Tibial nerve (tissue), 4 donors: Measurements from ENCODE around the gene KCNMA1. TPM values are rescaled to one million over a fixed set of nuclear protein-coding genes. Genes with fewer than 3 reads are reported as not detected.

Experiments used
- DNase-seq, 2 donors: peaks; one replicate each; pipeline ENCODE4 v3.0.0-alpha.2; 2019; ENCODE audit warnings: low spot score in 2 of 2
- H3K27ac ChIP-seq, 4 donors: fragments of 200-600 bp; sonication (generic) in 3 of 4; one replicate each; pipeline ENCODE4 v1.5.1; 2017 to 2019; ENCODE audit warnings: mild to moderate bottlenecking in 1 of 4
- H3K27me3 ChIP-seq, 2 donors: fragments of 200-600 bp; sonication (generic) in 1 of 2; one replicate each; pipeline versions ENCODE4 v1.5.1 to v1.6.0; 2017 to 2019
- H3K36me3 ChIP-seq, 3 donors: fragments of 200-600 bp; sonication (generic); one replicate each; pipeline ENCODE4 v1.5.1; 2018 to 2019
- H3K4me1 ChIP-seq, 4 donors: fragments of 200-600 bp; sonication (generic) in 3 of 4; one replicate each; pipeline ENCODE4 v1.5.1; 2017 to 2019
- H3K4me3 ChIP-seq, 4 donors: fragments of 200-600 bp; sonication (generic) in 3 of 4; one replicate each; pipeline ENCODE4 v1.5.1; 2017 to 2019; ENCODE audit warnings: mild to moderate bottlenecking in 1 of 4, moderate library complexity in 1 of 4
- H3K9me3 ChIP-seq, 4 donors: fragments of 200-600 bp; sonication (generic) in 3 of 4; one replicate each; pipeline ENCODE4 v1.5.1; 2017 to 2019
- EP300 ChIP-seq, 2 donors: sonication (generic); formaldehyde crosslinking; IDR thresholded peaks; one replicate each; pipeline ENCODE4 v1.6.1; 2017; ENCODE audit warnings: antibody characterized with exemption in 2 of 2, mild to moderate bottlenecking in 1 of 2
- POLR2A ChIP-seq, 2 donors: fragments of 450-650 bp; IDR thresholded peaks; one replicate each; pipeline ENCODE4 v1.6.1; 2017; ENCODE audit warnings: antibody characterized with exemption in 2 of 2, mild to moderate bottlenecking in 2 of 2, moderate library complexity in 2 of 2
- WGBS, 2 donors: methylation state at CpG; one replicate each; pipeline ENCODE4 v1.1.5; 2018; 5-methylcytosine and 5-hydroxymethylcytosine counted together
- total RNA-seq, 4 donors: library from RNA; depleted of rRNA; stranded (reverse); fragments of >200 nt; gene quantifications; one replicate each; pipeline ENCODE4 v1.1.0, GENCODE V29; 2016
- TF ChIP-seq, protein P1 (sequence below), 5 experiments: fragments of 200-600 bp in 3 of 5; fragments of 450-650 bp in 2 of 5; sonication (generic) in 3 of 5; IDR thresholded peaks; one replicate each; pipeline ENCODE4 v1.5.1; 2016 to 2019; ENCODE audit warnings: antibody characterized with exemption in 5 of 5, mild to moderate bottlenecking in 3 of 5, moderate library complexity in 2 of 5

Gene KCNMA1
- total RNA-seq, 4 donors from 2014 or later = 10.2 to 19.9 (median 13.7) TPM

GRCh38 chr10:77231884-77232610, 405.6 kb downstream of the KCNMA1 start:
- H3K9me3 ChIP-seq = no peaks in the 10 kb centered on the region
- H3K4me1 ChIP-seq = no peaks in the 10 kb centered on the region
- 67 to 87% methylated on average over 3 of the region's 3 CpGs for WGBS, 2 donors
- no peak for DNase-seq
- no peak overlapping the region for H3K4me3 ChIP-seq
- H3K27me3 ChIP-seq = no peaks in the 10 kb centered on the region
- no peak overlapping the region for H3K27ac ChIP-seq
- H3K36me3 ChIP-seq = no peaks in the 10 kb centered on the region
- TF ChIP-seq POLR2A (IDR thresholded peaks at IDR 0.05) (no peak), EP300 (IDR thresholded peaks at IDR 0.05) (no peak)
- TF ChIP-seq, protein P1, sequence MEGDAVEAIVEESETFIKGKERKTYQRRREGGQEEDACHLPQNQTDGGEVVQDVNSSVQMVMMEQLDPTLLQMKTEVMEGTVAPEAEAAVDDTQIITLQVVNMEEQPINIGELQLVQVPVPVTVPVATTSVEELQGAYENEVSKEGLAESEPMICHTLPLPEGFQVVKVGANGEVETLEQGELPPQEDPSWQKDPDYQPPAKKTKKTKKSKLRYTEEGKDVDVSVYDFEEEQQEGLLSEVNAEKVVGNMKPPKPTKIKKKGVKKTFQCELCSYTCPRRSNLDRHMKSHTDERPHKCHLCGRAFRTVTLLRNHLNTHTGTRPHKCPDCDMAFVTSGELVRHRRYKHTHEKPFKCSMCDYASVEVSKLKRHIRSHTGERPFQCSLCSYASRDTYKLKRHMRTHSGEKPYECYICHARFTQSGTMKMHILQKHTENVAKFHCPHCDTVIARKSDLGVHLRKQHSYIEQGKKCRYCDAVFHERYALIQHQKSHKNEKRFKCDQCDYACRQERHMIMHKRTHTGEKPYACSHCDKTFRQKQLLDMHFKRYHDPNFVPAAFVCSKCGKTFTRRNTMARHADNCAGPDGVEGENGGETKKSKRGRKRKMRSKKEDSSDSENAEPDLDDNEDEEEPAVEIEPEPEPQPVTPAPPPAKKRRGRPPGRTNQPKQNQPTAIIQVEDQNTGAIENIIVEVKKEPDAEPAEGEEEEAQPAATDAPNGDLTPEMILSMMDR (IDR thresholded peaks at IDR 0.05) = no peak

DNA sequence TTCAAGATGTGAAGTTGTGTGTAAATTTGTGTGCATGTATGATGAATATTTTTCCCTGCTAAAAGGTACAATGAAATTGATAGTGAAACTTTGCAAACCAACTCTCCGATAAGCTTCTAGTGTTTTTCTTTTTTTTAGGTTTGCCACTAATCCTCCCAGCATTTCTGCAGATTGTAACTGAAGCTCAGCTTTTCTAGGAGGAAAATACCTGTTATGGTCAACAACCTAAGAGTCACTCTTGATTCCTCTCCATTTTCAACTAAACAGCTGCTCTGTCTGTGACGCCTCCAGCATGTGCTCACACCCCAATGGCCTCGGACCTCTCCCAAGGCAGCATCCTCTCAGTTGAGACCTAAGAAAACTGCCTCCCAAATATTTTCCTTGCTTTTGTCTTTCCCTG, 406.2 kb downstream of the KCNMA1 start:
- TF ChIP-seq POLR2A (IDR thresholded peaks at IDR 0.05) = no peak
- TF ChIP-seq EP300 (IDR thresholded peaks at IDR 0.05) = no peak
- TF ChIP-seq, protein P1 (IDR thresholded peaks at IDR 0.05) = no peak
- Histone ChIP-seq H3K4me1 (no peaks in the 10 kb centered on the region), H3K36me3 (no peaks in the 10 kb centered on the region), H3K4me3 (no peak overlapping the region), H3K27me3 (no peaks in the 10 kb centered on the region), H3K9me3 (no peaks in the 10 kb centered on the region), H3K27ac (no peak overlapping the region)
- 89 to 91% methylated on average over 3 of the region's 3 CpGs for WGBS, 2 donors
- DNase-seq = no peak

GRCh38 chr10:77230194-77230593, 407.4 kb downstream of the KCNMA1 start:
- TF ChIP-seq POLR2A (IDR thresholded peaks at IDR 0.05) (no peak), EP300 (IDR thresholded peaks at IDR 0.05) (no peak)
- TF ChIP-seq, protein P1 (IDR thresholded peaks at IDR 0.05) = no peak
- WGBS, 2 donors = 79 to 84% methylated on average over 5 of the region's 5 CpGs
- H3K4me3 ChIP-seq = no peak overlapping the region
- no peaks in the 10 kb centered on the region for H3K9me3 ChIP-seq
- no peak overlapping the region for H3K27ac ChIP-seq
- no peak for DNase-seq
- no peaks in the 10 kb centered on the region for H3K4me1 ChIP-seq
- H3K27me3 ChIP-seq = no peaks in the 10 kb centered on the region
- no peaks in the 10 kb centered on the region for H3K36me3 ChIP-seq

- H3K36me3 ChIP-seq = no peaks in the 10 kb centered on the region
- H3K27me3 ChIP-seq = no peaks in the 10 kb centered on the region
- TF ChIP-seq EP300 (IDR thresholded peaks at IDR 0.05) (no peak), POLR2A (IDR thresholded peaks at IDR 0.05) (no peak)
- TF ChIP-seq, protein P1 (IDR thresholded peaks at IDR 0.05) = no peak
- H3K4me3 ChIP-seq = no peak overlapping the region
- H3K4me1 ChIP-seq = no peaks in the 10 kb centered on the region
- H3K27ac ChIP-seq = no peak overlapping the region
- 87 to 89% methylated on average over 3 of the region's 3 CpGs for WGBS, 2 donors
- DNase-seq = no peak
- H3K9me3 ChIP-seq = no peaks in the 10 kb centered on the region
Observed at GRCh38 chr10:77229704-77230103, 407.9 kb downstream of the KCNMA1 start.

- no peaks in the 10 kb centered on the region for H3K9me3 ChIP-seq
- WGBS, 2 donors = 88 to 96% methylated on average over 5 of the region's 5 CpGs
- no peaks in the 10 kb centered on the region for H3K36me3 ChIP-seq
- no peak for DNase-seq
- H3K4me3 ChIP-seq = no peak overlapping the region
- H3K27me3 ChIP-seq = no peaks in the 10 kb centered on the region
- no peak overlapping the region for H3K27ac ChIP-seq
- TF ChIP-seq EP300 (IDR thresholded peaks at IDR 0.05) (no peak), POLR2A (IDR thresholded peaks at IDR 0.05) (no peak)
- TF ChIP-seq, protein P1 (IDR thresholded peaks at IDR 0.05) = no peak
- H3K4me1 ChIP-seq = no peaks in the 10 kb centered on the region
Observed at GRCh38 chr10:77228559-77228958, 409.0 kb downstream of the KCNMA1 start.
